DND-41 (cell line): ENCODE data around the gene SCYGR5.

Source experiments
- EZH2 ChIP-seq: IDR thresholded peaks from 3 replicates; pipeline ENCODE4 v1.6.1; 2012; ENCODE audit warnings: borderline replicate concordance, low read depth, mild to moderate bottlenecking, moderate library complexity, low read length, inconsistent platforms; ENCODE audit not compliant: severe bottlenecking
- TF ChIP-seq, protein P1 (sequence below): IDR thresholded peaks from 2 replicates; pipeline ENCODE4 v1.5.1; 2012; ENCODE audit warnings: borderline replicate concordance, low read length, moderate library complexity, mild to moderate bottlenecking; ENCODE audit not compliant: poor library complexity, severe bottlenecking; ENCODE audit errors: extremely low read depth

DNA sequence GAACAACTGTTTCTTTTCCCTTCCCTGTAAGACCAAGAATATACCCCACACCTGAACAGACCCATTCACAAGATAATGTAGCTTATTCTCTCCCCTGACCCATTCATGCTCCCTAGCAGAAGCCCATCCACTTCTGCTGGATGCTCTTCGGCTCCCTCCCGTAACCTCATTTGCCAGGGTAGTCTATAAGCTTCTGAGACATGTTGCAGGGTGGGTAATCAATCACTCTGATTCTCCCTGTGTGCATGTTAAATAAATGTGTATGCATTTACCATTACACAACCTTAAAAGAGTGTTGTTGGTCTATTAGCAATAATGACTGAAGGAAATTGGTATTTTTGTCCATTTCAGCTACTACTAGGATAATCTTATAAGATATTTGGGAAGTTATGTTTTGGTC lies 49.9 kb downstream of the SCYGR5 start:
- TF ChIP-seq EZH2 = no peak
- TF ChIP-seq, protein P1, sequence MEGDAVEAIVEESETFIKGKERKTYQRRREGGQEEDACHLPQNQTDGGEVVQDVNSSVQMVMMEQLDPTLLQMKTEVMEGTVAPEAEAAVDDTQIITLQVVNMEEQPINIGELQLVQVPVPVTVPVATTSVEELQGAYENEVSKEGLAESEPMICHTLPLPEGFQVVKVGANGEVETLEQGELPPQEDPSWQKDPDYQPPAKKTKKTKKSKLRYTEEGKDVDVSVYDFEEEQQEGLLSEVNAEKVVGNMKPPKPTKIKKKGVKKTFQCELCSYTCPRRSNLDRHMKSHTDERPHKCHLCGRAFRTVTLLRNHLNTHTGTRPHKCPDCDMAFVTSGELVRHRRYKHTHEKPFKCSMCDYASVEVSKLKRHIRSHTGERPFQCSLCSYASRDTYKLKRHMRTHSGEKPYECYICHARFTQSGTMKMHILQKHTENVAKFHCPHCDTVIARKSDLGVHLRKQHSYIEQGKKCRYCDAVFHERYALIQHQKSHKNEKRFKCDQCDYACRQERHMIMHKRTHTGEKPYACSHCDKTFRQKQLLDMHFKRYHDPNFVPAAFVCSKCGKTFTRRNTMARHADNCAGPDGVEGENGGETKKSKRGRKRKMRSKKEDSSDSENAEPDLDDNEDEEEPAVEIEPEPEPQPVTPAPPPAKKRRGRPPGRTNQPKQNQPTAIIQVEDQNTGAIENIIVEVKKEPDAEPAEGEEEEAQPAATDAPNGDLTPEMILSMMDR = no peak
